H1 (cell line): ENCODE results near the gene ETS1. TPM values are rescaled to one million over a fixed set of nuclear protein-coding genes. Genes with fewer than 3 reads are reported as not detected.

Experiments used
- BACH1 ChIP-seq: IDR thresholded peaks from 2 replicates; pipeline ENCODE4 v1.6.1; 2012; ENCODE audit warnings: low read length, improper control_type of control experiment
- E2F6 ChIP-seq: IDR thresholded peaks from 2 replicates; pipeline ENCODE4 v1.6.1; 2012; ENCODE audit warnings: inconsistent platforms
- GABPA ChIP-seq: IDR thresholded peaks from 2 replicates; pipeline ENCODE4 v1.6.1; 2011; ENCODE audit warnings: mild to moderate bottlenecking, low read length, moderate library complexity, borderline replicate concordance; ENCODE audit not compliant: insufficient read depth
- GTF2F1 ChIP-seq: IDR thresholded peaks from 2 replicates; pipeline ENCODE4 v1.6.1; 2012; ENCODE audit warnings: low read depth, low read length, improper control_type of control experiment, borderline replicate concordance
- JUN ChIP-seq: IDR thresholded peaks from 2 replicates; pipeline ENCODE4 v1.6.1; 2011; ENCODE audit warnings: low read depth, mild to moderate bottlenecking, improper control_type of control experiment, low read length
- KDM4A ChIP-seq: IDR thresholded peaks from one replicate; pipeline ENCODE4 v1.7.1; 2012; ENCODE audit warnings: low read depth, mild to moderate bottlenecking, moderate library complexity, low read length, inconsistent platforms; ENCODE audit not compliant: severe bottlenecking
- NANOG ChIP-seq: IDR thresholded peaks from 2 replicates; pipeline ENCODE4 v1.6.1; 2011; ENCODE audit warnings: low read length, low read depth, mild to moderate bottlenecking, inconsistent platforms; ENCODE audit not compliant: insufficient read depth, poor library complexity, severe bottlenecking
- POLR2A ChIP-seq, 2 experiments: IDR thresholded peaks; 1 replicate in 1 of 2; 2 replicates in 1 of 2; pipeline ENCODE4 v1.6.1; 2011; ENCODE audit warnings: low read depth in 2 of 2, low read length in 2 of 2, mild to moderate bottlenecking in 2 of 2; ENCODE audit errors: control extremely low read depth in 1 of 2
- SRF ChIP-seq: IDR thresholded peaks from 2 replicates; pipeline ENCODE4 v1.6.1; 2011; ENCODE audit warnings: mild to moderate bottlenecking, low read depth, low read length, moderate library complexity
- TBP ChIP-seq: IDR thresholded peaks from 2 replicates; pipeline ENCODE4 v1.6.1; 2011; ENCODE audit warnings: low read depth, low read length, improper control_type of control experiment
- YY1 ChIP-seq: IDR thresholded peaks from 2 replicates; pipeline ENCODE4 v1.6.1; 2011; ENCODE audit warnings: low read depth, mild to moderate bottlenecking, low read length
- polyA plus RNA-seq, 7 experiments: library from polyadenylated mRNA; depleted of rRNA in 3 of 7; stranded (reverse) in 5 of 7; unstranded in 2 of 7; fragments of >200 nt in 5 of 7; fragments of 200-250 nt in 2 of 7; gene quantifications; 1 replicate in 5 of 7; 2 replicates in 1 of 7; 4 replicates in 1 of 7; pipeline versions ENCODE4 v1.2.1 to v1.2.3, GENCODE V29; 2011 to 2013; ENCODE audit warnings: missing spikeins in 2 of 7, mixed read lengths in 2 of 7
- total RNA-seq: library from RNA; stranded (reverse); fragmentation: NEBNext Ultra II Directional; extraction: Animal tissue kit (Norgen Biotek cat#: 25700); gene quantifications from 2 replicates; pipeline ENCODE4 v1.2.1, GENCODE V29; 2021
- TF ChIP-seq, protein P1 (sequence below): fragments of 300-600 bp; sonication (generic); IDR thresholded peaks from 2 replicates; pipeline ENCODE4 v1.7.1; 2012; ENCODE audit warnings: low read length, moderate library complexity, mild to moderate bottlenecking, inconsistent platforms; ENCODE audit not compliant: insufficient replicate concordance

Gene ETS1
- total and polyA plus RNA-seq, 2 of the 8 experiments (the other 6 are each of a cell fraction or from before 2014, with no cell fraction given): 10.0 to 35.3 TPM

DNA sequence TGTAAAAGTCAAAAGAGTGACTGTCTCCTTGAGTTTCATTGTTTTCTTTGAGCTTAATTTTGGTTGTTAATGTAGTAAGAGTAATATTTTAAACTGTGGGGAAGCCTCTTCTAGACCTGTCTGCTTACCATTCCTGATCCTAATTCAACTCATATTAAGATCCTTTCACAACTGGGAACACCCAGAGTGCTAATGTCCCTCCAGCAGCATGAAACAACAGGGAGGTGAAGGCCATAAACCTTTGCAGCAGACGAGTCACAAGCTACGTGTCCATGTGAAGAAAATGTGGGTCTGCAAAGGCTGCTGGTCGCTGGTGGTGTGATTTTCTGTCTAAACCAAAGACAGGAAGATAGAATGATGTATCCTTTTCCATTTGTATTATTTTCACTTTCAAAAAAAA, 152.5 kb downstream of the ETS1 start (continued):
- TF ChIP-seq, protein P1, sequence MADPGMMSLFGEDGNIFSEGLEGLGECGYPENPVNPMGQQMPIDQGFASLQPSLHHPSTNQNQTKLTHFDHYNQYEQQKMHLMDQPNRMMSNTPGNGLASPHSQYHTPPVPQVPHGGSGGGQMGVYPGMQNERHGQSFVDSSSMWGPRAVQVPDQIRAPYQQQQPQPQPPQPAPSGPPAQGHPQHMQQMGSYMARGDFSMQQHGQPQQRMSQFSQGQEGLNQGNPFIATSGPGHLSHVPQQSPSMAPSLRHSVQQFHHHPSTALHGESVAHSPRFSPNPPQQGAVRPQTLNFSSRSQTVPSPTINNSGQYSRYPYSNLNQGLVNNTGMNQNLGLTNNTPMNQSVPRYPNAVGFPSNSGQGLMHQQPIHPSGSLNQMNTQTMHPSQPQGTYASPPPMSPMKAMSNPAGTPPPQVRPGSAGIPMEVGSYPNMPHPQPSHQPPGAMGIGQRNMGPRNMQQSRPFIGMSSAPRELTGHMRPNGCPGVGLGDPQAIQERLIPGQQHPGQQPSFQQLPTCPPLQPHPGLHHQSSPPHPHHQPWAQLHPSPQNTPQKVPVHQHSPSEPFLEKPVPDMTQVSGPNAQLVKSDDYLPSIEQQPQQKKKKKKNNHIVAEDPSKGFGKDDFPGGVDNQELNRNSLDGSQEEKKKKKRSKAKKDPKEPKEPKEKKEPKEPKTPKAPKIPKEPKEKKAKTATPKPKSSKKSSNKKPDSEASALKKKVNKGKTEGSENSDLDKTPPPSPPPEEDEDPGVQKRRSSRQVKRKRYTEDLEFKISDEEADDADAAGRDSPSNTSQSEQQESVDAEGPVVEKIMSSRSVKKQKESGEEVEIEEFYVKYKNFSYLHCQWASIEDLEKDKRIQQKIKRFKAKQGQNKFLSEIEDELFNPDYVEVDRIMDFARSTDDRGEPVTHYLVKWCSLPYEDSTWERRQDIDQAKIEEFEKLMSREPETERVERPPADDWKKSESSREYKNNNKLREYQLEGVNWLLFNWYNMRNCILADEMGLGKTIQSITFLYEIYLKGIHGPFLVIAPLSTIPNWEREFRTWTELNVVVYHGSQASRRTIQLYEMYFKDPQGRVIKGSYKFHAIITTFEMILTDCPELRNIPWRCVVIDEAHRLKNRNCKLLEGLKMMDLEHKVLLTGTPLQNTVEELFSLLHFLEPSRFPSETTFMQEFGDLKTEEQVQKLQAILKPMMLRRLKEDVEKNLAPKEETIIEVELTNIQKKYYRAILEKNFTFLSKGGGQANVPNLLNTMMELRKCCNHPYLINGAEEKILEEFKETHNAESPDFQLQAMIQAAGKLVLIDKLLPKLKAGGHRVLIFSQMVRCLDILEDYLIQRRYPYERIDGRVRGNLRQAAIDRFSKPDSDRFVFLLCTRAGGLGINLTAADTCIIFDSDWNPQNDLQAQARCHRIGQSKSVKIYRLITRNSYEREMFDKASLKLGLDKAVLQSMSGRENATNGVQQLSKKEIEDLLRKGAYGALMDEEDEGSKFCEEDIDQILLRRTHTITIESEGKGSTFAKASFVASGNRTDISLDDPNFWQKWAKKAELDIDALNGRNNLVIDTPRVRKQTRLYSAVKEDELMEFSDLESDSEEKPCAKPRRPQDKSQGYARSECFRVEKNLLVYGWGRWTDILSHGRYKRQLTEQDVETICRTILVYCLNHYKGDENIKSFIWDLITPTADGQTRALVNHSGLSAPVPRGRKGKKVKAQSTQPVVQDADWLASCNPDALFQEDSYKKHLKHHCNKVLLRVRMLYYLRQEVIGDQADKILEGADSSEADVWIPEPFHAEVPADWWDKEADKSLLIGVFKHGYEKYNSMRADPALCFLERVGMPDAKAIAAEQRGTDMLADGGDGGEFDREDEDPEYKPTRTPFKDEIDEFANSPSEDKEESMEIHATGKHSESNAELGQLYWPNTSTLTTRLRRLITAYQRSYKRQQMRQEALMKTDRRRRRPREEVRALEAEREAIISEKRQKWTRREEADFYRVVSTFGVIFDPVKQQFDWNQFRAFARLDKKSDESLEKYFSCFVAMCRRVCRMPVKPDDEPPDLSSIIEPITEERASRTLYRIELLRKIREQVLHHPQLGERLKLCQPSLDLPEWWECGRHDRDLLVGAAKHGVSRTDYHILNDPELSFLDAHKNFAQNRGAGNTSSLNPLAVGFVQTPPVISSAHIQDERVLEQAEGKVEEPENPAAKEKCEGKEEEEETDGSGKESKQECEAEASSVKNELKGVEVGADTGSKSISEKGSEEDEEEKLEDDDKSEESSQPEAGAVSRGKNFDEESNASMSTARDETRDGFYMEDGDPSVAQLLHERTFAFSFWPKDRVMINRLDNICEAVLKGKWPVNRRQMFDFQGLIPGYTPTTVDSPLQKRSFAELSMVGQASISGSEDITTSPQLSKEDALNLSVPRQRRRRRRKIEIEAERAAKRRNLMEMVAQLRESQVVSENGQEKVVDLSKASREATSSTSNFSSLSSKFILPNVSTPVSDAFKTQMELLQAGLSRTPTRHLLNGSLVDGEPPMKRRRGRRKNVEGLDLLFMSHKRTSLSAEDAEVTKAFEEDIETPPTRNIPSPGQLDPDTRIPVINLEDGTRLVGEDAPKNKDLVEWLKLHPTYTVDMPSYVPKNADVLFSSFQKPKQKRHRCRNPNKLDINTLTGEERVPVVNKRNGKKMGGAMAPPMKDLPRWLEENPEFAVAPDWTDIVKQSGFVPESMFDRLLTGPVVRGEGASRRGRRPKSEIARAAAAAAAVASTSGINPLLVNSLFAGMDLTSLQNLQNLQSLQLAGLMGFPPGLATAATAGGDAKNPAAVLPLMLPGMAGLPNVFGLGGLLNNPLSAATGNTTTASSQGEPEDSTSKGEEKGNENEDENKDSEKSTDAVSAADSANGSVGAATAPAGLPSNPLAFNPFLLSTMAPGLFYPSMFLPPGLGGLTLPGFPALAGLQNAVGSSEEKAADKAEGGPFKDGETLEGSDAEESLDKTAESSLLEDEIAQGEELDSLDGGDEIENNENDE: no peak
- TF ChIP-seq SRF (no peak), POLR2A (IDR thresholded peaks at IDR 0.05; ENCODE audit: control extremely low read depth in 1 of 2, low read depth in 2 of 2, low read length in 2 of 2) (no peak), JUN (no peak), NANOG (no peak), BACH1 (no peak), YY1 (no peak), GTF2F1 (no peak), TBP (no peak), E2F6 (no peak), GABPA (no peak), KDM4A (no peak)
